Islet of Langerhans (tissue), 1 donor: ENCODE measurements around the gene NDRG3.
"Not testable (repeated sequence)": the region's sequence is repeated elsewhere in the genome, so short reads cannot be mapped to it uniquely, and the experiment has no call there.

ENCODE experiments used
- FAIRE-seq: peaks from one replicate; lab custom pipeline; 2011; peaks lifted over from hg19 to GRCh38; lab: Jason Lieb, UNC

The NDRG3 gene

DNA sequence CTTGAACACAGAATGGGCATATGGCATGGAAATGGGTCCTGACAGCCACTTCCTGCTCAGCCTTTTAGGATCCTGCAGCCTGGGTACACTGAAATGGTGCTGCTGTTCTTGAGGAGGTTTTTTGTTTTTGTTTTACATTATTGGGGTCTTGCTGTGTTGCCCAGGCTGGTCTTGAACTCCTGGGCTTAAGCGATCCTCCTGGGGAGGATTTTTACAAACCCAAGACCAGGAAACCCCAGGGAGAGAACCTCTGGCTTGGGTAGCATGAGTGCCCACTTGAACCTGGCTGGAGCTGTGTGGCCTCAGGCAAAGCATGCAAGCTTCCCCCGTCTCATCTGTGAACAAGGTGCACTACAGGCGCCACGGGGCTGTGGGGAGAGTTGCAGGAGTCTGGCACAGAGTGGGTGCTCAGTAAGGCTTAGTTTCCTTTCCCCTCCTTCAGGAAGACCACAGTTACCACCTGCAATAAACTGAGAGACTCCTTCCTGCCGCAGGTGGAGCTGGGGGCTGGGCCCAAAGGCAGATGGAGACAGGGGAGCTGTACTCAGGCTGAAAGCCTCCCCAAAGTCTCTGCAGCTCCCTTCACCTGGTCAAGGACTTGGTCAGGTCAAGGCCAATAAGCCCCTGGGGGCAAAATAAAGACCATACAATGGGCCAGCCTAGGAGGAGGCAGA is 101.7 kb downstream of the NDRG3 start:
- no peak for FAIRE-seq

DNA sequence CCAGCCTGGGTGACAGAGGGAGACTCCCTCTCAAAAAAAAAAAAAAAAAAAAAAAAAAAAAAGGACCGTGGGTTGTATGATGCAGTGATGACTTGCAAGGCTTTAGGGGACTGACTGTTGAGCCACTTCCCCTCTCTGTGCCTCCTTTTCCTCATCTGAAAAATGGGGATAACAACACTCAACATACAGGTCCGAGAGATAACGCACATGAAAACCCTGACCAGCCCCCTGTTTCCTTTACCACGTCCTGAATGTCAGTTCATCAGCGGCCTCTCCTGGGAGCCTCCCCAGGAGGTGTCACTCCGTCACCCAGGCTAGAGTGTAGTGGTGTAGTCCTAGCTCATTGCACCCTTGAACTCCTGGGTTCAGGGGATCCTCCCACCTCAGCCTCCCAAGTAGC is 103.8 kb downstream of the NDRG3 start:
- FAIRE-seq, result no peak

DNA sequence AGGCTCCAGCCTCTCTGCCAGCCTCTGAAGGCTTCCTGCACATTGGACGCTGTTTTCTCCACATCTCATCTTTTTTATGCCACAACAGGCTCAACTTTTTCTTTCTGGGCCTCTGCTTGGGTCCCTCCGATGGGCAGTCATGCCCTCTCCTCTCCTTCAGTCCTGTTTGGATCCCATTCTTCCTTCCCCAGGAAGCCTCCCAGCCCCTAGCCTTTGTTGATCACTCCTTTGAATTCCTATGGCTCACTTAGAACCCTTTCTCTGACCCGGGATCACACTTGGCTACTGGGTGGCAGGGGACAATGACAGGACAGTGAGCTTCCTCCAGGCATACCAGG is 104.4 kb downstream of the NDRG3 start:
- no peak for FAIRE-seq

DNA sequence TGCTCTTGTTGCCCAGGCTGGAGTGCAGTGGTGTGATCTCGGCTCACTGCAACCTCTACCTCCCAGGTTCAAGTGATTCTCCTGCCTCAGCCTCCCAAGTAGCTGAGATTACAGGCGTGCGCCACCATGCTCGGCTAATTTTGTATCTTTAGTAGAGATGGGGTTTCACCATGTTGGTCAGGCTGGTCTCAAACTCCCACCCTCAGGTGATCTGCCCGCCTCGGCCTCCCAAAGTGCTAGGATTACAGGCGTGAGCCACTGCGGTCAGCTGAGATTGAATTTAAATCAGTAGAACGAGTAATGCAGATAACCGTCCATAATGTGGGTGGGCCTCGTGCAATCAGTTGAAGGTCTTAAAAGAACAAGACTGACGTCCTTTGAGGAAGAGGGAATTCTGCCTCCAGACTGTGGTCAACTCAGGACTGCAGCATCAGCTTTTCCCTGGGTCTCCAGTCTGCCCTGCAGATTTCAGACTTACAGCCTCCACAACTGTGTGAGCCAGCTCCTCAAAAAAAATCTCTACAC is 107.0 kb downstream of the NDRG3 start:
- FAIRE-seq, result not testable (repeated sequence)

DNA sequence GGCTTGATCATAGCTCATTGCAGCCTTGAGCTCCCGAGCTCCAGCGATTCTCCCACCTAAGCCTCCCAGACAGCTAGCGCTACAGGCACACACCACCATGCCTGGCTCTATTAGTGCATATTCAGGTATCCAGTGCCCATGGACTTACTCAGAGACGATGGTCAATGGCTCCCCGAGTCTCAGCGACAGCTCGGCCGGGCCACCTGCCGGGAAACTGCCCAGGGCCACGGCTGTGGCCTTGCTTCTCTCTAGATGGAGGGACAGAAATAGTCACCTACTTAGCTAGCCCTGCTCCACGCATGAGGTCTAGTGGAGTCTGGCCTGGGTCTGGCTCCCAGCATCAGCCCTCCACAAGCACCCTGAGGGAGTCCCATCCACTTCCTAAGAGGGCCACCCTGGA is 111.5 kb downstream of the NDRG3 start:
- FAIRE-seq, result no peak

DNA sequence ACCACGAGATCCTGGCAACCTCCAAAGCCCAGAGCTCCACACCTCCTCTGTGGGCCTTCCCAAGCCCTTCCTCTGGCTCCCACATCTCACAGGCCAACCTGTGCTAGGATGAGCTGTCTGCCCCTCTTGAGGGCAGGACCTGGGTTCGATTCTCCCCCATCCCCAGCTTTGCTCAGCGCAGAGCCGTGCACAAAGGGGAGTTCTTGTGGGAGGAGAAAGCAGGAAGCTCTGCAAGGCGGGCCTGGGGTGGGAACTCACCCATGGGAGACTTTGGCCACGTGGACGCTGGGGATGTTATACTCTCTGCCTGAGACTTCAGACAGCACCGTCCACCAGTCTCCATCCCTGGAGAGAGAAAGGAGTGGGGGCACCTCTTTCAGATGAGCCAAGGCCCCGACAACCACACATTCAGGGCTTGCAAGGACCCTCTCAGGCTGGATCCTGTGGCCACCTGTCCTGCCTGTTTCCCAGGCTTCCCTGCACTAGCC is 112.6 kb downstream of the NDRG3 start:
- no peak for FAIRE-seq

DNA sequence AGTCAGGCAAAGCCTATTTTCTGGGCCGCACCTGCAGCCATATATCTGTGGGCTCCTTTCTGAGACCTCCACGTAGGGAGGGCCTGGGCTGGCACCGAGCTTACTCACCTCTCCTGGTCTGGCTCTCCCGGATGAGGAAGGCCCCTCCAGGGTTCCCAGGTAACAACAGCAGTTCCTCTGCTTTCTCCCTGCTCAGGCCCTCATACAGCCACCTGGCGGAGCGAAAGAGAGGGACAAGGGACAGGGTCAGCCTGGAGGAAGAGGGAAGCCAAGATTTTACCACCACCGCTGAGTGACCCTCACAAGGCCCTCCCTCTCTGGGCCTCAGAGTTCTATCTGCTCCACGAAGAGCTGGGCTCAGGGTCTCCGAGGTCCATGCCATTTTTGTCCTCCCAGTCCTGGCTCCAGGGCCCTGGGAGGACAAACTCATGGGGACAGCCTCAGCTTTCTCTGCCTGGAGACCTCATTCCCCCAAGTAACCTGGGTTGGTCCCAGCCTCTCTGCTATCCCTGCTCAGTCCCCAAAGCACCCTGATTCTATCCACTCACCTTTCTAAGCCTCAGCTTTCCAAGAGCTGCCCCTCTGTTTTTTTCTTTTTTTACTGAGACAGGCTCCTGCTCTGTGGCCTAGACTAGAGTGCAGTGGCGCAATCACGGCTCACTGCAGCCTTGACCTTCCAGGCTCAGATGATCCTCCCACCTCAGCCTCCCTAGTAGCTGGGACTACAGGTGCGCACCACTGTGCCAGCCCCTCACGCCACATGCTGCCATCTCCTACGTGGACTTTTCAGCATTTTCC is 113.2 kb downstream of the NDRG3 start:
- FAIRE-seq, result no peak

DNA sequence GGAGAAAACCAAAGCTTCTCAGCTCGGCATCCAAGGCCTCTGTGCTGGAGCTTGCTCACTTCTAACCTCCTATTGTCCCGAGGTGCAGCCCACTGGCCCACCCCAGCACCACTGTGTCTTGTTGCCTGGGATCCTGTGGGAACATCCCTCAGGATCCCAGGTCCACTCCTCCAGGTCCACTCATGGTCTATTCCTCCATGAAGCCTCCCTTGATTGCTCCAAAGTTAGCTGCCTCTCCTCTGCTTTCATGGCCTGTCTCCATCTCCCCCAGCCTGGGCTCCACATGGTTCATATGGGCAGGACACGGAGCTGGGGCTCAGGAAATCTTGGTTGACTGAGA is 113.8 kb downstream of the NDRG3 start:
- FAIRE-seq, result no peak

DNA sequence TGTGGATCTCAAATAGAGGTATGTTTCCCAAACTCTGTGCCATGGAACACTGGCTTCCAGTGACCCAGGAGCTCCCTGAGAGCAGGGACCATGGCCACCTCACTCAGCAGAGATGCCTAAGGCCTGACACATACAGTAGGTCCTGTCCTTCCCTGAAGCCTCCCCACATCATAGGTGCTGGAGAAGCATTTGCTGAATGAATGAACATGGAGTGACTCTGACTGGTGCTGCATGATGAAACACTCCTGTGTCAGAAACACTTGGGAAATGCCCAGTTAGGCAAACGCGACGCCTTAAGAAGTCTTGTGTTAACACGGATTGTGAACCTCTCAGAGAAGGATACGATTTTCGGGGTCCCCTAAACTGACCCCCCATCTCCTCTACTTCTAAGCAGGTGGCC is 114.2 kb downstream of the NDRG3 start:
- no peak for FAIRE-seq

DNA sequence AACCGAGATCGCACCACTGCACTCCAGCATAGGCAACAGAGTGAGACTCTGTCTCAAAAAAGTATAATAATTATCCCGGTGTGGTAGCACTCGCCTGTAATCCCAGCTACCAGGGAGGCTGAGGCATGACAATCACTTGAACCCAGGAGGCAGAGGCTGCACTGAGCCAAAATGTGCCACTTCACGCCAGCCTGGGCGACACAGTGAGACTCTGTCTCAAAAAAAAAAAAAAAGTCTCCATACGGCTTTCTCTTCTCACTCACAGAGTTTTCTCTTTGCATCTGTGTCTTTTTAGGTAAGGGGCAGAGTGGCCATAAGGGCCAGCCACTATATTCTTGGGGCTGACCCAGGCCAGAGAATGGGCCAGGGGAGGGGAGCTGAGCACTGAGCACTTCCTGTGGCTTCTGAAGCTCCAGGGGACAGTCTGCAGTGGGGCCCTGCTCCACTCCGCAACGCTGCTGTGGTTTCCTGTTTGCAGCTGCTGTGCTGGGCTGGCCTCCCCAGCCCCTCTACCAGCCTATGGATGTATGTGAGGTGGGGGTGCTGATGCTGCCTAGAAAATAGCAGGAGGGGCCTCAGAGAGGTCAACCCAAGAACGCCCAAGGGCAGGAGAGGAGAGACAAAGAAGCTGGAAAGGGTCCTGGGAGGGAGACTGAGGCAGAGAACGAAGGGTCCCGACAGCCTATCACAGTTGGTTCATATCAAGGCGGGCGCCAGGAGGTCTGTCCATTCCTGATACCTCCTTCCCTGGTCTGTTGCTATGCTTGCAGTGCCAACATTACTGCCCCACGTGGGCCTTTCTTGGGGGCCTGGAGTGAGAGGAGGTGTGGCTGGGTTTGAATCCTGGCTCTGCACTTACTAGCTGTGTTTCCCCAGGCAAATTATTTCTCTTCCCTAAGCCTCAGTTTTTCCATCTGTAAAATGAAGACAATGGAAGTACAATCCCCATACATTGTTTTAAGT is 115.9 kb downstream of the NDRG3 start:
- FAIRE-seq, result no peak

DNA sequence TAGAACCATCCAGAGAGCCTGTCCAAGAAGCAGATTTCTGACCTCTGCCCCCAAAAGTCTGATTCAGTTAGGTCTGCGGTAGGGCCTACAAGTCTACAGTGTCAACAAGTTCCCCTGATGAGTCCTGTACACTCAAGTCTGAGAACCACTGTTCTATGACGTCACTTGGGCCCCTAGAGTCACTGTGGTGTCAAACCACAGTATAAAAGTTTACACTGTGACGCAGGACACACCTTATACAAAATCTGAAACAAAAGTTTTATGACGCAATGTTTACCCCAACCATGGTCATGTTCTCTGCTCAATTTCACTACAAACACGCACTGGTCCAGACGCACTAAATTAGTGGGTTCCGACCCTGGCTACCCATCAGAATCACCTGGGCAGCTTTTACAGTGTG is 117.8 kb downstream of the NDRG3 start:
- no peak for FAIRE-seq

DNA sequence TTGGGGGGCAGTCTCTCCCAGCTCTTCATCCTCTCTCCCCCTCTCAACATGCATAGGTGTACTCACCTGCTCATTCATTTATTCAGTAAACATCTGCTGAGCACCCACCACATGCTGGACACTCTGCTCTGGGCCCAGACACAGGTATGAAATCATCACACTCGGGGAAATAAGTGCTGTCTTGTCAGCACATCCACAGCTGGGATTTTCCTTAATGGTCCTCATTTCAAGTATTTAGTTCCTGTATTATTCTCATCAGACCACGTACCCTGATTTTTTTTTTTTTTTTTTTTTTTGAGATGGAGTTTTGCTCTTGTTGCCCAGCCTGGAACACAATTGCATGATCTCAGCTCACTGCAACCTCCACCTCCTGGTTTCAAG is 121.0 kb downstream of the NDRG3 start:
- no peak for FAIRE-seq

DNA sequence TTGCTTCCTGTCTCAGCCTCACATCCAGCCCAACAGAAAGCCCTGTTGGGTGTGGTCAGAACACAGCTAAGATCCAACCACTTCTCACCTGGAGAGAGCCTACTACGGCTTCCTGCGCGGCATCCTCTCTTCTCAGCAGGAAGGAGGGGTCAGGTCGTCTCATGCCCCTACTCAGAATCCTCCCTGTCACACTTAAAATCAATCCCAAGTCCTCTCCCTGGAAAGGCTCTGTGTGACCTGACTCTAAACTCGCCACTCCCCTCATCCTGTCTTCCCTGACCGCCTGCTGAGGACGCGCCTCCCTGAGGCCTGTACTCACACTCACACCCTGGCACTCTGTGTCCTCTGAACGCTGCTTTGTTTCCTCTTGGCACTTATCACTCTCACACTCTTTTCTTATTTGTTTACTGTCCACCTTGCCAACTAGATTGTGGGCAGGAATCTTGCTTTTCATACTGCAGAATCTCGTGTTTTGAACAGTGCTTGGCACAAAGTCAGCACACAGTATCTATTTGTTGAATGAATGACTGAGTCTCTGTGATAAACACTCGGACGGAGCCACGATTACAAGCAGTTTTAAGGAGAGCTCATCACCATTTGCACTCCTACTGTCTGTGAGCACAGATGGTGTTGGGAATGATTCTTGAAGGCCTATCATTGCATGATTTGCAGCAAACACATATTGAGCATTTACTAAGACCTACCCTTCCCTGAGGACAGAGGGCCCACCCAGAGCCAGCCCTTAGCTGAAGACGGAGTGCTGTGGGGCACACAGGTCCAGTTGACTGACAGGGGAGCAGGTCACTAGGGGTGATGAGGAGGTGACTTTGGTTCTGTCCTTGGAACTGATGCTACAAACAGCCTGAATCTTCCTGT is 121.6 kb downstream of the NDRG3 start:
- no peak for FAIRE-seq

DNA sequence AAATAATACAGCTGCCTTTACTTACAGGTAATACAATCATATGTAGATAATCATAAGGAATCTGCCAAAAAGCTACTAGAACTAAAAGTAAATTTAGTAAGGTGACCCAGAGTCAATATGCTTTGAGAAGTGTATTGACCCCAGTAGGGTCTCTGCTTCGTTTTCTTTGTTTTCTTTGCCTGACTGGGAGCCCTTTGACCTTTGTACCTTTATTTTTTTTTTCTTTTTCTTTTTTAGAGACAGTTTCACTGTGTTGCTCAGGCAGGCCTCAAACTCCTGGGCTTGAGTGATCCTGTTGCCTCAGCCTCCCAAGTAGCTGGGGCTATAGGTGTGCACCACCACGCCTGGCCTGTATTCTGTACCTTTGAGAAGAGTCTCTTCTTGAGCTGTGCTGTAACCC is 122.4 kb downstream of the NDRG3 start:
- no peak for FAIRE-seq

DNA sequence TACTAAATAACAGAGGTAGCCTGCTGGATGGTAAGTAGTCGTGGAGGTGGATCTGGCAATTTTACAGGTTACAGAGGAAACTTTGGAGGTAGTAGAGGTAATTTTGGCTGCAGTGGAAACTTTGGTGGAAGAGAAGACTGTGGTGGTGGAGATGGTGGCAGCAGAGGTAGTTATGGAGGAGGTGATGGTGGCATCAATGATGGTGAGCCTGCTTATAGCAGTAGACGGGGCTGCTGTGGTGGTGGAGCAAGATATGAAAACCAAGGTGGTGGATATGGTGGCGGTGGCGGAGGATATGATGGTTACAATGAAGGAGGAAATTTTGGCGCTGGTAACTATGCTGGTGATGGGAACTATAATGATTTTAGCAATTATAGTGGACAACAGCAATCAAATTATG is 125.0 kb downstream of the NDRG3 start:
- no peak for FAIRE-seq

DNA sequence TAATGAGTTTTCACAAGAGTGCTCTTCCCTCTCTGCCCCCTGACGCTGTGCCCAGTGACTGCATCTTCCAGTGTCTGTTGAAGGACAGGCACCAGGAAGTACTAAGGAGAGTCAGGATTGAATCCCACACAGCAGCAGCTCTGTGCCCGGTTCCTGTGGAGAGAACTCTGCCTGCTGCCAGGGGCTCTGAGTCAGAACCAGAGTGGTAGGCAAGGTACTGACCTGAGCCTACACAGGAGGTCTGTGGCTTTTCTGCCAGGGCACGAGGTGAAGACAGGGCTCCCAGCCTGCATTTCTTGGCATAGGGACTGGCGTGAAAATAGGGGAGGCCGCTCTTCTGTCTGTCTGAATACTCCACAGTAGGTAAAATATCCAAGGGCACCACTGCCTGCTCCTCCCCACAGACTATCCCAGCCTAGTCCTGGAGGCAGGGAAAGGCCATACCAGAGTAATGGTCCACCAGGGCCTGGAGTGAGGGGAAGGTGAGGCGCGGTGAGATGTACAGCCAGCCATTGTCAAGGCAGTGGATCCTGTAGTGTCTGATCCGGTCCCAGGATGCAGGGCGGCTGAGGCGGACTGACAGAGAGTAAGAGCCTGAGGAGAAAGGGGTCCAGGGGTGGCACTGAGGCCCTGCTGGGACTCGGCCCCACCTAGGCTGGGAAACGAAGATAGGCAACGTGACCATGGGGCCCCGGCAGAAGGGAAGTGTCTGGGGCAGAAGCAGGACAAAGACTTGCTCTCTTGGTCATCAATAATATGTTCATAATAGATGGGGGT is 130.9 kb downstream of the NDRG3 start:
- no peak for FAIRE-seq

DNA sequence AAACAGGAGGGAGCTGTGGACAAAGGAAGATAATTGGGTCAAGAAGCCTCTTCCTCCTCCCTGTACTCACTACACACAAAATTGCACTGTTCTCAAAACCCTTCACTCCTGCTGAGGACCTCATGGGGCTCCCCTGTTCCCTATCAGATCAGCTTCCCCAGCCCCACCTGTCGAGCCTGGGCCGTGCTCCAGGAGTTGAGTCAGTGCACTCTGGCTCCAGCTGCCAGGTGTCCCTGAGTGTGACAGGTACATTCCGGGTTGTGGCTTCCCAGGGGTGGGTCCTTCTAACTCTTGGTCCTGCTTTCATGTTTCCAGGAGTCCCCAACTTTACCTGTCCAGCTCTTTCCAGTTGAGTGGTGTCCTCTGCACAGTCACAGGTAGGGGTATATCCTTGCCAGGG is 131.9 kb downstream of the NDRG3 start:
- FAIRE-seq, result no peak

DNA sequence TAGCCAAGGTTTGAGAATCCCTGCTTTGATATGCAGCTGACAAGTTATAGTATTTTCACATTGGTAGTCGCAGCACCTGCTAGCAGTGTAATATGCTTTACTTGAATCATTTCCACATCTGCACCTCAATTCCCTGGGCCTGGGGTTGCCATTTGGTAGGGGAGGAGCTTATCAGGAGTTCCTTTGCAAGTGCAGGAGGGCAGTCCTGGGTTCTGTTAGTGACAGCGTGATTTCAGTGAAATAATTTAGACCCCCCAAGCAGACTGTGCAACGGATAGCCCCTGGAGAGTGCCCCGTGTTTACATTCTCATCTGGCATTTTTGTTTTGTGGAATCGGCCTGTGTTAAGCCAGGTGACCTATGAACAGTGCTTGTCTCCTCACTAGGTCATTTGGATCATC is 134.3 kb downstream of the NDRG3 start:
- no peak for FAIRE-seq

DNA sequence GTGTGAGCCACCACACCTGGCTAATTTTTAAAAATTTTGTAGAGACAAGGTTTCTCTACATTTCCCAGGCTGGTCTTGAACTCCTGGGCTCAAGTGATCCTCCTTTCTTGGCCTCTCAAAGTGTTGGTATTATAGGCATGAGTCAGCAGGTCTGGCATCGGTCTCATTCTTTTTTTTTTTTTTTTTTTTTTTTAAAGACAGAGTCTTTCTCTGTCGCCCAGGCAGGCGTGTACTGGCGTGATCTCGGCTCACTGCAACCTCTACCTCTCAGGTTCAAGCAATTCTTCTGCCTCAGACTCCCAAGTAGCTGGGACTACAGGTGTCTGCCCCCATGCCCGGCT is 137.5 kb downstream of the NDRG3 start:
- FAIRE-seq, result not testable (repeated sequence)

DNA sequence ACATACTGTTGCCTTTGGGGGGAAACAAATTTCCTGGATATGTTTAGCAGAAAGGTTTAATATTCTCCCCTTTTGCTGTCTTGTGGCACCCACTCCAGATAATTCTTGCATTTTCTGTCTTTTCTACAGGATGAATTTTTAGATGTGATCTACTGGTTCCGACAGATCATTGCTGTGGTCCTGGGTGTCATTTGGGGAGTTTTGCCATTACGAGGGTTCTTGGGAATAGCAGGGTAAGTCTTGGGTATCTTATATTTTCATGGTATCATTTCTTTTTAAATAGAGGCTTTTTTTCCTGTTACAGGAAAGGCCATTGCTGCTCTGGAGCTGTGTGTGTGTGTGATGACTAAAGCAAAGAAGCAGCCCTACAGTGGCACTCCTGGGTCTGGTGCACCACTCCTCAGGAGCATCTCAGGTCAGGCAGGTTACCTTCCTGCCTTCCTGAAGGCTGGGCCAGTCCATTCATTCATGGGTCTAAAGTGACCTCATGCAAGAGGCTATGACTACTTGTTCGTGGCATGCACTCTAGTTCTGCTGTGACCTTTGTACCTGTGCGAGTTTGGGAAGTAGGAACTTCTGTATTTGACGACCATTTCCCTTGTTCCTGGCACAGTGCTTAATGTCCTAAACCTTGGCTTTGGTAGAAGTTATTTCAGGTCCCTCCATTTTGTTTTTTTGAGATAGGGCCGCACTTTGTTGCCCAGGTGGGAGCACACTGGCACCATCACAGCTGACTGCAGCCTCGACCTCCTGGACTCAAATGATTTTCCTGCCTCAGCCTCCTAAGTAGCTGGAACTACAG is 138.1 kb downstream of the NDRG3 start:
- no peak for FAIRE-seq
